GM19397 (cell line): ENCODE results near the gene AKNAD1.

Source experiments
- ATAC-seq: cut with Tn5 transposase; IDR thresholded peaks from one replicate; pipeline ENCODE4 v1.9.1; 2021; ENCODE audit warnings: mild to moderate bottlenecking, moderate library complexity; ENCODE audit not compliant: unreplicated experiment

Gene AKNAD1

GRCh38 chr1:108863984-108864383, 7.1 kb upstream of the AKNAD1 start:
- ATAC-seq = no peak

- no peak for ATAC-seq
These were observed 6.0 kb upstream of the AKNAD1 start for GRCh38 chr1:108862698-108863477.

GRCh38 chr1:108862017-108862610, 5.2 kb upstream of the AKNAD1 start:
- no peak for ATAC-seq

GRCh38 chr1:108861566-108861965, 4.7 kb upstream of the AKNAD1 start:
- ATAC-seq = no peak

GRCh38 chr1:108860190-108860907, 3.5 kb upstream of the AKNAD1 start:
- ATAC-seq = no peak

- no peak for ATAC-seq
These were observed 1.5 kb upstream of the AKNAD1 start for GRCh38 chr1:108858230-108858950.

GRCh38 chr1:108854221-108855019, 2.5 kb downstream of the AKNAD1 start:
- no peak for ATAC-seq

GRCh38 chr1:108852221-108852975, 4.5 kb downstream of the AKNAD1 start:
- no peak for ATAC-seq

- no peak for ATAC-seq
These were observed 5.3 kb downstream of the AKNAD1 start for GRCh38 chr1:108851567-108851966.

- no peak for ATAC-seq
These were observed 6.0 kb downstream of the AKNAD1 start for GRCh38 chr1:108850929-108851328.

- no peak for ATAC-seq
These were observed 8.1 kb downstream of the AKNAD1 start for GRCh38 chr1:108848806-108849205.

- ATAC-seq = no peak
These were observed 9.4 kb downstream of the AKNAD1 start for GRCh38 chr1:108847494-108847893.

- no peak for ATAC-seq
These were observed 10.9 kb downstream of the AKNAD1 start for GRCh38 chr1:108845991-108846390.

GRCh38 chr1:108845446-108845845, 11.4 kb downstream of the AKNAD1 start:
- ATAC-seq = no peak

- ATAC-seq = no peak
These were observed 13.3 kb downstream of the AKNAD1 start for GRCh38 chr1:108843390-108844137.

GRCh38 chr1:108842525-108843181, 14.2 kb downstream of the AKNAD1 start:
- no peak for ATAC-seq

GRCh38 chr1:108841703-108842102, 15.2 kb downstream of the AKNAD1 start:
- ATAC-seq = no peak

GRCh38 chr1:108832929-108833328, 24.0 kb downstream of the AKNAD1 start:
- no peak for ATAC-seq

- no peak for ATAC-seq
These were observed 25.7 kb downstream of the AKNAD1 start for GRCh38 chr1:108831225-108831624.
